Midbrain (tissue), 1 donor: ENCODE data around the gene XPNPEP1.
"Not testable (repeated sequence)": the region's sequence is repeated elsewhere in the genome, so short reads cannot be mapped to it uniquely, and the experiment has no call there.

Experiments
- DNase-seq: peaks from one replicate; lab custom pipeline; 2025; lab: John Stamatoyannopoulos, UW

The XPNPEP1 gene

GRCh38 chr10:109924087-109924486, 776 bp upstream of the XPNPEP1 start:
- DNase-seq: no peak

- DNase-seq: no peak
Observed at GRCh38 chr10:109922358-109922975, 844 bp downstream of the XPNPEP1 start.

- DNase-seq: no peak
Observed at GRCh38 chr10:109920016-109920415, 3.3 kb downstream of the XPNPEP1 start.

GRCh38 chr10:109919220-109919619, 4.1 kb downstream of the XPNPEP1 start:
- DNase-seq: no peak

GRCh38 chr10:109918707-109919106, 4.6 kb downstream of the XPNPEP1 start:
- not testable (repeated sequence) for DNase-seq

DNA sequence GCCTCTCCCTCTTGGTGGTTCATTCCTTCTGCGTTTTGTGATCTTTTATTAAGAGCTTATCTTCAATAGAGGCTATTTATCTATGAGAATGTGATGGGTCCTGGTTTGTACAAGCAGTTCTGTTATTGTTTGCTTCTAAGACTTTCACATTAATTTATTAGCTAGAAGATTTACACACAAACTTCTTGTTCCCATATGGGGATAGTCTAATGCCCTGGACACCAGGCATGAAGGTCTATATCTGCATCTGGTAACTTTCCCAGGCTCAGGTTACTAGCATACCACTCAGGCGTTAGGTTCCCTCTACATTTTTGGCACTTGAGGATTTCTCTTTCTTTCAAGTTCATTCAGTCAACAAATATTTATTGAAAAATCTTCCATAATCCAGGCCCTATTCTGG, 7.7 kb downstream of the XPNPEP1 start:
- no peak for DNase-seq

- no peak for DNase-seq
Observed at GRCh38 chr10:109914966-109915365, 8.3 kb downstream of the XPNPEP1 start.

DNA sequence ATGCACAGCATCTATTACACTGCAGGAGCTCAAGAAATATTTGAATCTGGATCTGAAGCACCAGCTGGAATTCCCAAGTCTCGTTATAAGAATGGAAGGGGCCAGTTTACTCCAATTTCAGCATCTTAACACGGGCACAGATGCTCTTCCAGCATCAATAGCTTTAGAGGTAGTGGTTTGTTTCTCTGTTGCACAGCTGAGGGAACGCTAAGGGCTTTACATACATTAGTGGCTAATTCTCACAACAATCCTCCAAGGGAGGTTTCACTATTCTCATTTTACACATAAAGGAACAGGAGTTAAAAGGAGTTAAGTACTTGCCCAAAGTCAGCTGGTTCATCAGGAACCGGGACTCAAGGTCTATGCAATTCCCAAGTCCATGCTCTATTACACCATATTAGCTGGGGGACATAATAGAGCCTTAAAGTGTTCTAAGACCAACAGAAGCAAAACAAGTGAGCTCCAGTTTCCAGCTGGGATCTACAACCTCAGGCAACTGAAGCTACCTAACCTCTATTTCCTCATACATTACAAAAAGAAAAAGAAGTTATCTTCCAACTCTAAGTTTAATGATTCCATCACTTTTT, 9.9 kb downstream of the XPNPEP1 start:
- DNase-seq: no peak

DNA sequence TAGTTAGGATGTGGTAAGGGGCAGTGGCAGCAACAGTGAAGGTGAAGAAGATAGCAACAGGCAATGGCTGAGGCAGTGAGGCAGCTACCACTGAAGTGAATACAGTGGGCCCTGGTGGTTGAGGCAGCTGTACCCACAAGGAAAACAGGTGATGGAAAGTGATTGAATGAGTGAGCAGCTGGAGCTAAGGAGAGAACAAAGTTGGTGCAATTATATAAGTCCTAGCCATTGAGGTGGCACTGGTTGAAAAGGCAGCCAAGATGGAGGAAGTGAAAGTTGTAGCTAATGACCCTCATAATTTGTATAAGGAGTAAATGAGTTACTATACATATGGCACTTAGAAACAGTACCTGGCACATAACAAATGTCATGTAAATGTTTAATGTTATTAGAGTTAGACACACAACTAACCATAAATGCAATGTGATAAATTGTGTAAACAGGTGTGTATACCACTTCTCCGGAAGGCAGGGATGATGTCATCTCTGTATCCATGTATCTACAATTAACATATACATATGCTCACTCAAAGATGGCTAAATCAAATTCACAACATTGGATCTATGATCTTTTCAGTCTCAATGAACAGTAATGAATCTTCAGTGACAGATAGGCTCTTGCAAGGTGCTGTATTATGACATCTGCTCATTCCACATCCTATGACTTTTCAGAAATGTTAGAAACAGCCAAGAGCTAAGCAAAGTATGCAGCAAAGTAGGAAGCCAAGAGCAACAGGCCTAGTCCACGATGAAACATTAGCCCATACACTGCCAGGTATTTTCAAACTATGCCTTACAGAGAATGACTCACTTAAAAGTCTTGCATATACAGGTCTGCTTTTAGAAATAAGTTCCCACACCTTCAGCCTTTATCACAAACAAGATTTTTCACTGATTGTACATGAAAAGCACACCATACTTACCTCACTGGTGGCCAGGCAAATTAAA, 10.7 kb downstream of the XPNPEP1 start:
- no peak for DNase-seq

- DNase-seq: no peak
Observed at GRCh38 chr10:109911903-109912302, 11.4 kb downstream of the XPNPEP1 start.

- no peak for DNase-seq
Observed at GRCh38 chr10:109906316-109906715, 17.0 kb downstream of the XPNPEP1 start.

DNA sequence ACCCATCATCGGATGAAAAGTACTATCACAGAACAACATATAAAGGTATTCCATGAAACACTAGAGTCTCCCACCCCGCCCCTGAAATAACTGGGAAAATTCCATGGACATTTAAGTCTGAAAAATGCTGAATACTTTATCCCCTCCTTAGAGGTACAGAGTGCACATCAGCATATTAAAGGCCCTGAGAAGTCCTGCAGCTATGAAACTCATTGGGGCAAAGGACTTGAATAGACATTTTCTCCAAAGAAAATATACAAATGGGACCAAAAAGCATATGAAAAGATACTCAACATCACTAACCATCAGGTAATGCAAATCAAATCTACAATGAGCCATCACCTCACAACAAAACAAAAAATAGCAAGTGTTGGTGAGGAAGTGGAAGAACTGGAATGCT, 18.9 kb downstream of the XPNPEP1 start:
- DNase-seq: no peak

DNA sequence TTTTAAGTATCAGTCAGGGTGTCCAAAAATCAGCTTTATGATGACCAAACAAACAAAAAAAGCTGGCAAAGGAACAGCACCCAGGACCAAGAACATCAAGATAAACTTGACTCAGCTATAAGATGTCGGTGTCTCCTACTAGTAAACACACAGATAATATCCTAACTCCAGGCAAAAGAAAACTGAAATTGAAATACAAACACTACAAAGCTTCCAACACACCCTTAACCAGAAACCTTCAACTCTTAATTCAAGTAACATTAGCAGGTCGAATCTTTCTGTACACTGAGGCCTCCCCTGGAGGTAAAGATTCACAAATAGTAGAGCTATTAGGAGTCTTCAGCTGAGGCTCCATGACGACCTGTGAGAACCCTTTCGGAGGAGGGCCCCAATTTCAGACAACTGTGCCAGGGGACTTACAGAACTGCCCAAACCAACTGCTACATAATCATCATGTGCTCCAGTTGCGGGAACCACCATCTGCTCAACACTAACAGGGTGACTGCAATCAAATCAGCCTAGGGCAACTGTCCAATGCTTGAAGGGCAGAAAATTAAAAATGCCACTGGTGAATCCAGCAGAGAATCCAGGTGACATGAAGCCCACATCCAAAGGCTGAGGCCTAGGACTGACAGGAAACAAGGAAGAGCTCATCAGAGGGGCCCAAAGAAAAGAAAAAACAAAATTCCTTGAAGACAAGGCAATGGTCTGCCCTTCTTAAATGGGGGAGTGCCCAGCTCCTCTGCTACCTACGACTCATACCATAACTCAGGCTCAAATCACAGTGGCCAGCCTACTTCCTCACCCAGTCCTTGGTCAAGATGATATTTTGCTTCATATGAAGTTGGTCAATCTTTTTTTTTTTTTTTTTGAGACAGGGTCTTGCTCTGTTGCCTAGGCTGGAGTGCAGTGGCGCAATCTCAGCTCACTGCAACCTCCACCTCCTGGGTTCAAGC, 20.0 kb downstream of the XPNPEP1 start:
- DNase-seq: no peak

- DNase-seq: no peak
Observed at GRCh38 chr10:109899356-109900331, 23.7 kb downstream of the XPNPEP1 start.

DNA sequence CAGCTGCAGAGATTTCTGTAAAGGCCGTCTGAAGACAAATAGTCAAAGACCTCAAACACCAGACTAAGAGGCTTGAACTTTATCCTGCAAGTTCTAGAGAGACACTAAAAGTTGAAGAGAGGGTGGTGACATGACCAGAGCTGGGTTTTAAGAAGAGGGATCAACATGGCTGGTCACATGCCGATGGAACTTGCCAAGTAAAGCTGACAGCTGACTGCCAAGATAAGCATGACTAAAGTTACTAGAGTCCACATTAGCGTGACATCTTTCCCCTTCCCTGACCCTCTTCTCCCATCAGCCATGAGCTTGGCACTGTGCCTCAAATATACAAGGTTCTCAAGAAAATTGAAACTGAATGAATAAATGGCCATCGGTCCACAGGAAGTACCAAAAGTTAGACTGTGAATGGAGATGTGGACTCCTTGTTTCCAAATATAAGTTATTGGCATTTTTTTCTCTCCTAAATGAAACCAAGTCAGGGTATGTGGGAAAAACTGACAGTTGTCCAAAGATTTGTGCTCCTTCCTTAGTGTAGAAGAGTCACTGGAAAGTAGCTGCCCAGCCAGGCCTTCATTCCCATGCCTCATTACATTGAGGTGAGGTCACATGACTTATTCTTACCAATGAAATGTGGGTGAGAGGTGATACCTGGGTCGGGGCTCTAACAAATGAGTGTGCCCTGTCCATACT, 24.5 kb downstream of the XPNPEP1 start:
- DNase-seq: no peak

DNA sequence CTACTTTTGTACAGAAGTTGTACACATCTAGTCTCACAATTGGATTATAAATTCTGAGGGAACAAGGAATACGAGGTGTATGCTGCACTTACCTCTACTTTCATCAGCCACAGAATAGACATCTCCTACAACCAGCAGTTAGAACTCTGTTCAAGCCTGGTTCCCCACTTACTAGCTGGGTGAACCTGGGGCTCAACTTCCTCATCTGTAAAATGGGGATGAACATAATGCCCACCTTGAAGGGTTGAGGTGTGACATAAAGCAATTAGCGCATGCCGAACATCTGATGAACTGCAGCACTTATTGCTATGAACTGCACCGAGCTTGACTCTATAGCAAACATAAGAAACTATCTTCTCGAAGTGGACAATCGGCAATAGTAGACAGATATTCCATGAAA, 25.3 kb downstream of the XPNPEP1 start:
- DNase-seq: no peak

DNA sequence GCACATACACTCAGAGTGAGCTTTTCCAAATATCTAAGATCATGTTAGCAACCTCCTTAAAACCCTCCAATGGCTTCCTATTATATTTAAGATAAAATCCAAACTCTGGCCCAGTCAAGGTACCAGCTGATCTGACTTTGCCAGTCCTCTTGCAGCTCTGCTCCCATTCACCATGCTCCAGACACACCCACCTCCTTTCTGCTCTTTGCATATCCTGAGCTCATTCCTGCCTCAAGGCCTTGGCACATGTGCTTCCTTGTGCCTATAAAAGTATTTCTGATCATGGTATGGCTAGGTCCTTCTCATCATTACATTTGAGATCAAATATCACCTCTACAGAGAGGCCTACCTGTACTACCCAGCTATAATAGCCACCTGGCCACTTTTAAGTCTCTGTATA, 27.5 kb downstream of the XPNPEP1 start:
- no peak for DNase-seq

GRCh38 chr10:109895095-109895818, 28.1 kb downstream of the XPNPEP1 start:
- DNase-seq: peak; percentile 7

- DNase-seq: peak; percentile 58
Observed at GRCh38 chr10:109894516-109894915, 28.8 kb downstream of the XPNPEP1 start.
